ENCODE results near the gene HBG2. TPM values are rescaled to one million over a fixed set of nuclear protein-coding genes. Genes with fewer than 3 reads are reported as not detected.

Gene HBG2
- total and polyA plus RNA-seq, 9 of the 15 experiments (the other 6 are each of a cell fraction or from before 2014, with no cell fraction given), result 1,626 to 58,619 (median 10,515) TPM

- 0 out of 2 replicates have a peak, but pooled peaks have one; percentile 34 for TF ChIP-seq REST (IDR thresholded peaks at IDR 0.05; ENCODE audit: borderline replicate concordance)
- TF ChIP-seq REST (CRISPR knock-in tag; IDR thresholded peaks at IDR 0.05; ENCODE audit: low read depth), result no peak
- no peak for TF ChIP-seq SP2 (IDR thresholded peaks at IDR 0.05; ENCODE audit: extremely low read depth, low read depth, low read length, poor library complexity, severe bottlenecking)
- TF ChIP-seq MBD2 (IDR thresholded peaks at IDR 0.05; ENCODE audit: borderline replicate concordance, low read depth), result peak; percentile 60; the same call in 1 of the 2 replicates
- no peak for TF ChIP-seq IFI16 (CRISPR knock-in tag; IDR thresholded peaks at IDR 0.05)
- no peak for TF ChIP-seq PHTF2 (CRISPR knock-in tag; IDR thresholded peaks at IDR 0.05)
- TF ChIP-seq SIRT6 (IDR thresholded peaks at IDR 0.05; ENCODE audit: low read depth, low read length), result no peak
- no peak for TF ChIP-seq GATAD2A (IDR thresholded peaks at IDR 0.05)
- peak; percentile 38 for TF ChIP-seq SUPT5H (IDR thresholded peaks at IDR 0.05)
- TF ChIP-seq CREBBP (IDR thresholded peaks at IDR 0.05; ENCODE audit: low read depth, low read length), result no peak
- TF ChIP-seq ZNF316 (IDR thresholded peaks at IDR 0.05), result peak; percentile 80
- TF ChIP-seq MAFG (tag; conservative IDR thresholded peaks at IDR 0.05), result 0 out of 2 replicates have a peak, but pooled peaks have one; percentile 3
- TF ChIP-seq ZNF175 (CRISPR knock-in tag; IDR thresholded peaks at IDR 0.05; ENCODE audit: low read depth), result no peak
- TF ChIP-seq ZNF609 (CRISPR knock-in tag; IDR thresholded peaks at IDR 0.05; ENCODE audit: borderline replicate concordance), result no peak
- no peak for TF ChIP-seq ZNF121 (CRISPR knock-in tag; conservative IDR thresholded peaks at IDR 0.05)
- TF ChIP-seq MYNN (IDR thresholded peaks at IDR 0.05), result peak; percentile 87
- TF ChIP-seq MYNN (CRISPR knock-in tag; IDR thresholded peaks at IDR 0.05), result no peak
Observed at GRCh38 chr11:5288108-5288905, 33.7 kb upstream of the HBG2 start (continued).
